Adipose tissue (tissue), 3 donors: ENCODE results near the gene ZNF526. TPM values are rescaled to one million over a fixed set of nuclear protein-coding genes. Genes with fewer than 3 reads are reported as not detected.

Experiments used
- H3K27ac ChIP-seq: one replicate; pipeline ENCODE4 v1.5.1; 2013; ENCODE audit warnings: low read depth, low read length
- WGBS, 3 donors: extraction: QIAGEN DNeasy Blood & Tissue Kit; methylation state at CpG; one replicate each; pipeline ENCODE4 v1.1.7; 2013; 5-methylcytosine and 5-hydroxymethylcytosine counted together
- polyA plus RNA-seq, 3 donors: library from polyadenylated mRNA; stranded (reverse); fragments of 200-250 nt; gene quantifications; one replicate each; pipeline ENCODE4 v1.2.3, GENCODE V29; 2013
- donor health status: healthy with polysubstance abuse.
- donor health status: Bipolar disorder and iron deficiency.
- donor health status: healthy.

ZNF526 gene, protein sequence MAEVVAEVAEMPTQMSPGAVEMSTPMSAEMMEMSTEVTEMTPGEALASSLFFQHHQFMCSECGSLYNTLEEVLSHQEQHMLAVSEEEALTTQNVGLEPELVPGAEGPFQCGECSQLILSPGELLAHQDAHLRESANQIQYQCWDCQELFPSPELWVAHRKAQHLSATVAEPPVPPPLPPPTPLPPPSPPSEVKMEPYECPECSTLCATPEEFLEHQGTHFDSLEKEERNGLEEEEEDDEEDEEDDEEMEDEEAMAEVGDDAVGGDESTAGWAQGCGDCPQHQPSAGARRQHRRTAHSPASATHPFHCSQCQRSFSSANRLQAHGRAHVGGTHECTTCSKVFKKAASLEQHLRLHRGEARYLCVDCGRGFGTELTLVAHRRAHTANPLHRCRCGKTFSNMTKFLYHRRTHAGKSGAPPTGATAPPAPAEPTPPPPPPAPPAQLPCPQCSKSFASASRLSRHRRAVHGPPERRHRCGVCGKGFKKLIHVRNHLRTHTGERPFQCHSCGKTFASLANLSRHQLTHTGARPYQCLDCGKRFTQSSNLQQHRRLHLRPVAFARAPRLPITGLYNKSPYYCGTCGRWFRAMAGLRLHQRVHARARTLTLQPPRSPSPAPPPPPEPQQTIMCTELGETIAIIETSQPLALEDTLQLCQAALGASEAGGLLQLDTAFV
- polyA plus RNA-seq: 1 to 10 TPM; 2.9 to 3.4 (median 2.9) TPM

DNA sequence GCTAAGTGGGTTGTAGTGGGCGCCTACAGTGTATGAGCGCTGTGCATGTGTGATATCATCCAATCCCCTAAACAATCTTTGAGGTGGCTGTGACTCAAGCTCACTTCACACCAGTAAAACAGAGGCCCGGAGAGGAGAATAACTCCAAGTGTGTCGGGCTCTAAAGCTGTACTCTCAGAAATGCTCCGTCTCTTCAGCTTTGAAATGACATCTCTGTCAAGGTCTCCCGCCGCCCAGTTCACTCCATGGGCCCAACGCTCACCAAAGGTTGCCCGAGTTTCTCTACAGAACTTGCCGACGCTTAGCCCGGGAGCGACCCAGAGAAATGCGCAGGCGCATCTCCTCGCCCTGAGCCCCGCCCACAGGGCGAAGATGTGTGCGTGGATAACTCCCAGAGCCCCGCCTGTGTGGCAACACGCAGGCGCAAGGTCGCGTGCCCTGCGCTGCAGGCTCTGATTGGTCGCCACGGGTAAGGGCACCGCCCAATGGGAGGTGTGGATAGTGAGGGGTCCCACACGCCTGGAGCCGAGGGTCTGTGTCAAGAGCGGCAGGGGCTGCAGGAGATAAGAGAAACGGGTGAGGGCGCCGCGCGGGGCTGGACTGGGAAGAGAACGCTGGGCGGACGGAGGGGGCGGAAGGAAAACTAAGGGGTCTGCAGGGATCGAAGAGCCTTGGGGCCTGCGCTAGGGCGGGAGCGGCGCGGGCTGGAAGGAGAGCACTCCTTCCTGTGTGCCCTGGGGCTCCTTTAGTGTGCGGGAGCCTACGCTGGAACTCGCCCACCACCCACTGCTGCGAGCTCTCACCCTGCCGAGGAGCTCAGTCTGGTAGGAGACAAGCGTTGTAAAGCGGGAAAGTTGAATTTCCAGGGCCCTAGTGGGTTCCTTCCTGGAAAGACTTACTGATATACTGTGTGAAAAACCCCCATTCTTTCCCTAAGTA is at the start of gene ZNF526:
ZNF526 (plus strand) TSS at position 501 of the 939 bp plus-strand sequence. CDS start 4,092 bp downstream, outside the sequence.
- no peak within 1 kb of the TSS for H3K27ac ChIP-seq
- 0 to 1% (median 1%) methylated on average over 51 to 53 of the region's 53 CpGs for WGBS, 3 donors

DNA sequence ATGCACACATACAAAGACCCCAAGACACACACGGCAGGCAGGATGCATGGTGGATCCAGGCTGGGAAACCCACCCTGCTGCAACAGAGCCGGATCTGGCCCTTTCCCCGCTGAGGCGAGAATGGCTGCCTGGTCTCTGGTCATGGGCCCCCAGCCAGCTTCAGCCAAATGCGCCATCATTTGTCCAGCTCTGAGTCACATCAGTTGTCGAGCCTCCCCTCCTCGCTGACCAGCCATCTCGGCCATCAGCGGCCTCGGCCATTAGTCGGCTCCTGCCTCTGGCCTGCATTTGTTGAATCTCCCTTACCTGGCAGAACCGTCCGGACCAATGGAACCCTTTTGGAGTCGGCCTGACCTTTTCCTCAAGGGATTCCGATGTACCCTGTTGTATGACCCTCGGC is 49.4 kb upstream of the ZNF526 start:
- no peak overlapping the region for H3K27ac ChIP-seq
- WGBS, 3 donors: 86 to 89% (median 86%) methylated on average over 16 of the region's 16 CpGs

DNA sequence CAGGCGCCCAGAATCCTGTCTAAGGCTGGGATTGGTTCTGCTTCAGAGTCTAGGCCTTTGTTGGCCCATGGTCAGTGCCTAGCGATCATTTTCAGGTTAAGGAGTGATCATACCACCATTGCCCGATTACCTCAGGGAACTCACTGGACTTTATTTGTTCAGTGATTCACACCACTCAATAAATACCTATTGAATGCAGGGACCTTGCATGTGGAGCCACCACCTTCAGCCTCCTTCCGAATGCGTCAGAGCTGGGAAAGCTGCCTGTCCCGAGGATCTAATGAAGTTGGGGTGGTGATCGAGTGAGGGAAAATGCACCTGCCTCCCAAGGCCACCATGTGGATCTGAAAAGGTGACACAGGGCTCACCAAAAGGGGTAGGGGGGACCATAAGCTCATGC is 47.9 kb upstream of the ZNF526 start:
- WGBS, 3 donors: 71 to 94% (median 88%) methylated on average over 7 of the region's 7 CpGs
- H3K27ac ChIP-seq: no peak overlapping the region

DNA sequence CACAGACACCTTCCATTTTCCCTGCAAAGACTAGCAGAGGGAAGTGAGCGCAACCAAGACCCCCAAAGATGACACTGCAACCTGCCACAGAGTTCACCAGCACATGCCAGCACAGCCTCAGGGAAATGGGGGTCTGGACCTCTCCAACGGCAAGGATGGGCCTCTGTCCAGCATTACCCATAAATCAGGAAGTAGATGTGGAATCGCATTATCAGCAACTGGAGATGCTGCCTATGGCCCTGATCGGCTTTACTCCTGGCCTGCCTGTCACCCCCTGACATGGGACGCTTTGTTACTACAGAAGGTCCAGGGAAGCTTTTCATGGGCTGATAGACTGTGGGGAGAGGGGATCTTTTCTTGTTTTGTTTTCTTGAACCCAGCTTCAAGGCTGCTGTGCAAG is 46.4 kb upstream of the ZNF526 start:
- H3K27ac ChIP-seq: no peak overlapping the region
- WGBS, 3 donors: 72 to 78% (median 75%) methylated on average over 5 of the region's 5 CpGs

DNA sequence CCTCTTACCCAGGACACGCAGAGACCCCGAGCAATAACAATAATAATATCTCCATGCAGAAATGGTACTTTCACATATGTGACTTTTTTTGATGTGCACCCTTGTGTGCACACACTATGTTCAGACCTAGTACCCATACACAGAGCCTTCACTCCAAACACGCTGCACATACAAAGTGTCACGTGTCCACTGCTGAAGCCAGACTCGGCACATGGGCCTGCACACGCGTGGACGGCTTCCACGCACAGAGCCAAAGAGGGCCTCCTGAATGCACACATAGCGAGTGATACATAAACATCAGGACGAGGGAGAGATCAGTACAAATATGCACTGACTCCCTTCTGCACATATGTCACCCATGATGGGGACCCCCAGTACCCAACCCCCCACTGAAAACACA is 45.9 kb upstream of the ZNF526 start:
- H3K27ac ChIP-seq: no peak overlapping the region
- 86 to 93% (median 89%) methylated on average over 11 of the region's 11 CpGs for WGBS, 3 donors

DNA sequence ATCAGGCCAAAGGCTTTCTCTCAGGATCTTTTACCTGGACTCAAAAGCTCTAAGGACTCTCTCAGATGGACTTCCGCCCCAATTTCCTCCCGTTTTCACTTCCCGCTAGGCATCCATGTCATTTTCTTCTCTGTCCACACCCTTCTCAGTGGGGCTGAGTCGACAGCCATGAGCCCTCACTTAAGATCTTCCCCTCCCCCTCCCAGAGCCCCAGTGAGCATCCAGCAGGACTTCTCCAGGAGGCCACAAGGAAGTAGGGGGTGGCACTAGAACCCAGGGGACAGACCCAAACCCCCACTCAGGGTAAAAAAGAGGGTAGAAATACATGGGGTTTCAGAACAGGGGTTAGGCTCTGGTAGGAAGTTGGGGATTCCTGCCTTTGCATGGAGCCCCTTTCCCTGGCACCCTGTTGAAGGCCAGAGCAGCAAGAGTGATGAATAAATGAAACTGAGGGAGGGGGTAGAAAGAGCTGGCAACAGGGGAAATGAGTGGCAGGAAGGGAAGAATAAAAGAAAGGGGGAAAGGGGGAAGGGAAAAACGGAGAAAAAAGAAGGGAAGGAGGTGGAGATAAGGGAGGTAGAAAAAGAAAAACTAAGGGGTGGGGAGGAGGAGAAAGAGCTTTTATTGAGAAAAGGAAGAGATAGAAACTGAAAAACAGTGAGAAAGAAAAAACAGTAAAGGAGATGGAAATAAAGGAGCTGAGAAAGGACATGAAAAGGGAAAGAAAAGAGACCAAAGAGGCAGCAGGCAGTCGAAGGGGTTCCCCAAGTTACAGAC is 45.0 kb upstream of the ZNF526 start:
- 43 to 53% (median 50%) methylated on average over 6 of the region's 6 CpGs for WGBS, 3 donors
- H3K27ac ChIP-seq: no peak overlapping the region

DNA sequence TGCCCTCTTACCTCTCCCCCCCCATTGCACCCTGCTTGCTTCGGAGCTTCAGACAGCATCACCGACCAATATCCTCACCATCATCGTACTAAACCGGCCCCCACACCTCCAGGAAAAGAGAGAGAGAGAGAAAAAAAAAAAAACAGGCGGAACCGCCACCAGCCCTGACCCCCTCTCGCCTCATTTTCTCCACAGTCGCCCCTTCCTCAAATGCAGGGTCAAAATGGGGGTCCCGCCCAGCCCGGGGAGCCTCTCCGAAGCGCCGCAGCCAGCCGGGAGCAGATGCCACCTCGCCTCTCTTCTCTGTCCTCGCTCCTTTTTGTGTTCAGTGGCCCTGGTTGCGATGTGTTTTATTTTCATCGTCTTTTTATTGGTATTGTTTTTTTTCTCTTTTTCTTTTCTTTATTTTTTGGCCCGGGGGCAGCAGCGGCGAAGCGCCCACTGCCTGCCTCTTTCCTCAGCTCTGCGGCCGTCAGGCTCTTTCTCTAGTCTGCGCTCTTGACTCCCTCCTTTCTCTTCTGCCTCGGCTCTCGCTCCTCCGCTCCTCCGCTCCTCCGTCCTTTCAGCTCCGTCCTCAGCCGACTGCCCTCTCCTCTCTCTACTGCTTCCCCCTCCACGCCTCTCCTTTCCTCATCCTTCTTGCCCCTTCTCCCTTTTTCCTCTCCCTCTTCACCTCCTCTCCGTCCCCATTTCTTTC is 44.0 kb upstream of the ZNF526 start:
- no peak overlapping the region for H3K27ac ChIP-seq
- WGBS, 3 donors: 2 to 3% (median 3%) methylated on average over 34 of the region's 34 CpGs

DNA sequence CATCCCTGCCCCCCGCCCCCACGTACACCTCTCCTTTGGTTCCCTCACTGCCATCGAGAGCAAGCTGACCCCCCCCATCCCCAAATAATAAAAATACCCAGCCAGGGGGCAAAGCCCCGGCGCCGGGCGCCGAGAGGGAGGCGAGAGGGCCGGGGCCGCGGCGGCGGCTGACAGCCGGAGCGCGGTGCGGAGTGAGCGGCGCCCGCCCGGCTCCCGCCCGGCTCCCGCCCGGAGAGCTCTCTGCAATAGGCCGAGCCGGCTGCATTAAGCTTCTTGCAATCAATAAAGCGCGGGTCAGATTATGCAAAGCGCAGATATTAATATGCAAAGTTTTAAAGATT is 43.5 kb upstream of the ZNF526 start:
- H3K27ac ChIP-seq: no peak overlapping the region
- WGBS, 3 donors: 0 to 1% (median 1%) methylated on average over 31 of the region's 31 CpGs

DNA sequence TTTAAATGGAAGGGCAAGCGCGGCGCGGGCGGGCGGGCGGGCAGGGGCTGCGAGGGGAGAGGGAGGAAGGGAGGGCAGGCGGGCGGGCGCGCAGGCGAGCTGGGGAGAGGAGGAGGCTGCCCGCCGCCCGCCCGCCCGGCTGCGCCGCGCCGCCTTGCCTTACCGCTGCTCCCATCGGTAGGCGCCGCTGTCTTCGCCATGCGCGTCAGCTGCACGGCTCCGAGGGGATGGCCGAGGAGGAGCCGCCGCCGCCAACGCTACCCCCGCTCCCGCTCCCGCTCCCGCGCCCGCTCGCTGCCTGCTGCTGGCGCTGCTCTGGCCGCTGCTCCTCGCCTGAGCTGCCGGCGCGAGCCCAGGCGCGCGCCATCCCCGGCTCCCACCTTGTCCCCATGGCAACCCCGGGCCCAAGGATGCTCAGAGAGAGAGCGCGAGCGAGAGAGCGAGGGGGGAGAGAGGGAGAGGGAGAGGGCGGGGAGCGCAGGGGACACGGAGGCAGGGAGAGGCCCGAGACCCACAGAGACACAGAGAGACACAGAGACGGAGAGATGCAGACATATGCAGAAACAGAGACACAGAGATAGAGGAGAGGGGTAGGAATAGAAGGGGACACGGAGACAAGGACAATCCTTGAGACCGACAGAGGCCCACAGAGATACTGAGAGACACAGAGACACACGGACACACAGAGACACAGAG is 43.0 kb upstream of the ZNF526 start:
- H3K27ac ChIP-seq: no peak overlapping the region
- 0 to 3% (median 1%) methylated on average over 30 to 63 of the region's 66 CpGs for WGBS, 3 donors

DNA sequence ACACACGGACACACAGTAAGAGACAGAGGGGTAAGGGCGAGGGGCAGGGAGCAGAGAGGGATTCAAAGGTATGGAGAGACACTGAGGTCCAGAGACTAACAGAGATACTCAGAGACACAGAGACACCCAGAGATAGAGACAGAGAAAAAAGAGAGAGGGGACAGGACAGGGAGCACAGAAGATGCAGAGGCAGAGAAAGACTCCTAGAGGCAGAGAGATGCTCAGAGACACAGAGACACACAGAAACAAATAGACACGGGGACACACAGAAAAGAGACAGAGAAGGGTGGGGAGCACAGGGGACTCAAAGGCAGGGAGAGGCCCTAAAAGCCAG is 42.5 kb upstream of the ZNF526 start:
- 29 to 37% (median 34%) methylated on average over 3 of the region's 3 CpGs for WGBS, 3 donors
- no peak overlapping the region for H3K27ac ChIP-seq

DNA sequence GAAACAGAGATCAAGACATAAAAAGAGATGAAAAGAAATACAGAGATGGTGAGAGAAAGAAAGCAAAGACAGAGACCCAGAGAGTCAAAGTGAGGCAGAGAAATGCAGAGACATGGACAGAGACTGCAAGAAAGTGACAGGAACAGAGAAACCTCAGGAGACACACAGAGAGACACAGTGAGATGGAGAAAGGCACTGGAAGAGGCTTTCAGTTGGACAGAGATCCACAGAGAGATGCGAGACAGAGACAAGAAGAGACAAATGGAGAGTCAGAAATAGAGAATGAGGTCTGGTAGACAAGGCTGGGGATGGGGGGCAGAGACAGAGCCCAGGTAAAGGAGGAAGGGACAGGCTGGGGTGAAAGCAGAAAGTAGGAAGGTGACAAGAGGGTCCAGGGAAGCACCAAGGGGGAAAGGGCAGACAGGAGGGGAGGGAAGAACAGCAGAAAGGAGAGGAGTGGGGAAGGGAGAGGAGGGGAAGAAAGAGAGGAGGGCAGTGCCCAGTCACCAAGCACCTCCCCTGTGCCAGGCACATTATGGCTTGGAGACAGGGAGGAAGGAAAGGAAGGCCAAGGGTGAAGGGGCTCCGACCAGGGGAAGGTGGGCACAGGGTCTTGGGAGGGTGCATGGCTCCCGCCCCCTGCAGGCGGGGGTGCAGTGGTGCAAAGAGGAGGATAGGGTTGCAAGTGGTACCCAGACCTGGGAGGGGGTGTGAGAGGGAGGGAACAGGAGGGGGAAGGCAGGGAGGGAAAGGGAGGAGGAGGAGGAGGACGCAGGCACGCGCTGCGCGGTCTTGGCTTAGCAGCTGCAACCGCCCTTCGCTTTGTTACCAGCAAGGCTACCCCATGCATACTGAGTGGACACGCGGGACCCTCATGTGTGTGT is 41.1 kb upstream of the ZNF526 start:
- WGBS, 3 donors: 10 to 18% (median 12%) methylated on average over 8 to 13 of the region's 13 CpGs
- no peak overlapping the region for H3K27ac ChIP-seq

DNA sequence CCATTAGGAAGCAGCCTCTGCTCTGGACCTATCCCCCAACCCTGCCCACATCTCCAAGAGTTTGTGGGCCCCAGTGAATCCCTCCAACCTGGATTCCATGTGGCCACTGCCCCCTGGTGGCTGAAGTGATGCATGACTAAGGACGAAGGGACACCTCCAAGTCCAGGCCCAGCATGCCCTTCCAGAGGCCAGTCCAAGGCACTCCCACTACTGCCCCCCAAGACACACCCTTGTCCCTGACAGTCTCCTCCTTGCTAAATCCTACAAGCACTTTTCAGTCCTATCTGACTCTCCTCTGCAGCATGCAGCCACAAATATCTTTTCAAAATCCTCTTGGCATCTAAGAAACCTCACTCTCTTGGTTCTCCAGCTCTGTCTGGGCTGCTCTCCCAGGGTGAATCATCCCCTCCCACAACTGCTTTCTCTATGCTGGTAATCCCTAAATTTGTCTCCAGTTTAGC is 35.7 kb upstream of the ZNF526 start:
- 0 to 7% (median 3%) methylated on average over 1 of the region's 1 CpG for WGBS, 3 donors
- H3K27ac ChIP-seq: no peak overlapping the region

DNA sequence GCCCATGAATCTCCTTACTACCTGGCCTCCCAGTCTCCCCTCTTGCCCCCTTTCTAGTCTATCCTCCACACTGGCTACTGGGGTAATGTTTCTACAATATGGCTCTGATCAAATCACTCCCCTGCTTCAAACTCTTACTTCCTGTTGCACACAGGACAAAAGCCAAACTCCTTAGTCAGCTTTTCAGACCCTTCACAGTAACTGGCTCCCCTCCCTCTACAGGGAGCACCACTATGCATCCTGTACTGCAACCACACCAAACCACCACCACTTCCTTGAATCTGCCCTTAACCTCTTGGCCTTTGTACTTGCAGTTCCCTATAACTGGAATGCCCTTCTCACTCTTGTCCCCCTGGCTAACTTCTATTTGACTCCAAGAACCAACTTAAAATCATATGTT is 34.8 kb upstream of the ZNF526 start:
- no peak overlapping the region for H3K27ac ChIP-seq

DNA sequence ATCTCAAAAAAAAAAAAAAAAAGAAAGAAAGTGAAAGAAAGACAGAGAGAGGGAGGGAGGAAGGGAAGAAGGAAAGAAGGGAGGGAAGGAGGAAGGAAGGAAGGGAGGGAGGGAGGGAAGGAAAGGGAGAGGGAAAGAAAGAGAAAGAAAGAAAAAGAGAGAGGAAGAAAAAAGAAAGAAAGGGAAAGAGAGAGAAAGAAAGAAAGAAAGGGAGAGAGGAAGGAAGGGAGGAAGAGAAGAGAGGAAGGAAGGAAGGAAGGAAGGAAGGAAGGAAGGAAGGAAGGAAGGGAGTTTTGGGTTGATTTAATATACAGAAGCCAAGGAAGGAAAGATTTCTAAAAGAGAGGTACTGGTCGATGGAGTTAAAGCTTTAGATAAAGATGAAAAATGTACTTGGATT is 31.4 kb upstream of the ZNF526 start:
- WGBS, 3 donors: 60 to 78% (median 64%) methylated on average over 1 of the region's 1 CpG
- H3K27ac ChIP-seq: no peak overlapping the region

DNA sequence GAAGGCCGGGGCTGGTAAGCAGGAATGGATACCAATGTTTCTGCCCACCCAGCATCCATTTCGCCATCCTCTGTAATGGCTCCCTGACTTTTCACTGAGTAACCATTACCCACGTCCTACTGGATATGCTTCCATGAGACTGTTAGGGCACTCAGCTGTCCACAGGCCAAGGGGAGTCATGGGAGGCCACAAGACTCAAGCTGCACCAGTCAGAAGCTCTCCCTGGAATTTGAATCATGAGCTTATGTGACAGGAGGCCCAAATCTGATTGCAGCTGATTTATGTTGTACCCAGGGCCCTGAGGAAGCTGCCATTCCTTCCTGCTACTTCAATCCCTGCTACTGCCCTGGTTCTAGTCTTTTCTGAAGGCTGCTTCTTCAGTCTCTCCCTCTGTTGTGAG is 31.0 kb upstream of the ZNF526 start:
- WGBS, 3 donors: 68 to 80% (median 77%) methylated on average over 3 of the region's 3 CpGs
- H3K27ac ChIP-seq: no peak overlapping the region

DNA sequence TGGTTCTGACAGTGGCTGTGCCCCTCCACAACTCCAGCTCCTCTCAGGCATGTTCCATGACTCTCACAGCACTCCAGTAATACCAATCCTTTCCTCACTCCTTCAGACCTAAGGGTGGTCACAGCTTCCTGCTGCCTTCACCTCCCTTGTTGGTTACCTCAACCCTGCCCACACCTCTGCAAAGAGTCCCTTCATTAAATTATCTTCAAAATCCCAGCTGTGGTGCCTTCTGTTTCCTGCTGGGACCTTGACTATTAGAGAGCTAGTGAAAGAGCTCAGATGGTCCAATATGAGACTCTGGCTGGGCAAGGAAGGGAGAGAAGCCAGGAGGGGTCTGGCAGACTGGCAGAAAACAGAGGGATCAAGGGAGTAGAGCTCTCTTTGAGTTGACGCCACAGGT is 28.8 kb upstream of the ZNF526 start:
- WGBS, 3 donors: 83 to 86% (median 84%) methylated on average over 1 of the region's 1 CpG
- H3K27ac ChIP-seq: no peak overlapping the region
